ENCODE measurements around the gene THADA. TPM values are rescaled to one million over a fixed set of nuclear protein-coding genes. Genes with fewer than 3 reads are reported as not detected.

The THADA gene
- total and polyA plus RNA-seq, 2 donors (not counting 1 experiment from before 2014, with no cell fraction given): 9.2 to 36.2 TPM

DNA sequence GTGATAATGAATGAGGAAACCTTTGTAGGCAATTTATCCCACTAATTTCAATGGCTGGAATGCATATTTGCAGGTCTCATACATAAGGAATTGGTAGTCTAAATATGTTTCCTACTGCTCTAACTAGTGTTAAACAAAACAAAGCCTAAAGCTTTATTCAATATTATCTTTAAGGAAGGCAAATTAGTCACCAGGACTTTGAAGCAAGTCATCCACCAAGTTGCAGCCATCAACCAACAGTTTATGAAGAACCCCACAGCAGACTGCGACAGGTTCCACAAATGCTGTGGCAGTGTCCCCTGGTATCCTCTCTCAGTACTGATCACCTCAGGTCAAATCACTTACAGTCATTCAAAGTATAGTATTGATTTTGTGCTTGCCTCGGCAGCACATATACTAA is 187.9 kb downstream of the THADA start:
- DNase-seq (ENCODE audit: low read depth in 2 of 2): peak in 1 of 2 donors; percentile 41
- Histone ChIP-seq H4K20me1 (ENCODE audit: control insufficient read depth, extremely low read depth, insufficient read depth, low read length) (no peaks in the 10 kb centered on the region), H3K27ac (ENCODE audit: insufficient read depth, low read length) (no peak overlapping the region), H3K4me1 (ENCODE audit: control insufficient read depth, extremely low read depth, insufficient read depth, low read length) (peaks cover 5% of the 10 kb centered on the region), H3K4me3 (replicated peaks in 1 of 4; ENCODE audit: control extremely low read depth in 1 of 4, insufficient read depth in 1 of 4, low read depth in 3 of 4, low read length in 4 of 4) (no peak overlapping the region), H3K36me3 (ENCODE audit: control insufficient read depth, insufficient read depth, low read length) (no peaks in the 10 kb centered on the region), H3K9me3 (ENCODE audit: control insufficient read depth, insufficient read depth, low read depth, low read length) (no peaks in the 10 kb centered on the region), H2AFZ (ENCODE audit: low read length) (no peak overlapping the region), H3K79me2 (ENCODE audit: control insufficient read depth, insufficient read depth, low read length) (no peaks in the 10 kb centered on the region), H3K27me3 (ENCODE audit: control insufficient read depth, insufficient read depth, low read length) (no peaks in the 10 kb centered on the region), H3K4me2 (ENCODE audit: extremely low read depth, insufficient read depth, low read length) (no peak overlapping the region), H3K9ac (ENCODE audit: insufficient read depth, low read length) (no peak overlapping the region)
- TF ChIP-seq EZH2 (IDR thresholded peaks at IDR 0.05; ENCODE audit: low read length, missing control alignments): no peak
- TF ChIP-seq, protein P1, sequence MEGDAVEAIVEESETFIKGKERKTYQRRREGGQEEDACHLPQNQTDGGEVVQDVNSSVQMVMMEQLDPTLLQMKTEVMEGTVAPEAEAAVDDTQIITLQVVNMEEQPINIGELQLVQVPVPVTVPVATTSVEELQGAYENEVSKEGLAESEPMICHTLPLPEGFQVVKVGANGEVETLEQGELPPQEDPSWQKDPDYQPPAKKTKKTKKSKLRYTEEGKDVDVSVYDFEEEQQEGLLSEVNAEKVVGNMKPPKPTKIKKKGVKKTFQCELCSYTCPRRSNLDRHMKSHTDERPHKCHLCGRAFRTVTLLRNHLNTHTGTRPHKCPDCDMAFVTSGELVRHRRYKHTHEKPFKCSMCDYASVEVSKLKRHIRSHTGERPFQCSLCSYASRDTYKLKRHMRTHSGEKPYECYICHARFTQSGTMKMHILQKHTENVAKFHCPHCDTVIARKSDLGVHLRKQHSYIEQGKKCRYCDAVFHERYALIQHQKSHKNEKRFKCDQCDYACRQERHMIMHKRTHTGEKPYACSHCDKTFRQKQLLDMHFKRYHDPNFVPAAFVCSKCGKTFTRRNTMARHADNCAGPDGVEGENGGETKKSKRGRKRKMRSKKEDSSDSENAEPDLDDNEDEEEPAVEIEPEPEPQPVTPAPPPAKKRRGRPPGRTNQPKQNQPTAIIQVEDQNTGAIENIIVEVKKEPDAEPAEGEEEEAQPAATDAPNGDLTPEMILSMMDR (conservative IDR thresholded peaks at IDR 0.05 in 1 of 2, IDR thresholded peaks at IDR 0.05 in 1 of 2; ENCODE audit: low read depth in 1 of 2, low read length in 2 of 2): no peak

DNA sequence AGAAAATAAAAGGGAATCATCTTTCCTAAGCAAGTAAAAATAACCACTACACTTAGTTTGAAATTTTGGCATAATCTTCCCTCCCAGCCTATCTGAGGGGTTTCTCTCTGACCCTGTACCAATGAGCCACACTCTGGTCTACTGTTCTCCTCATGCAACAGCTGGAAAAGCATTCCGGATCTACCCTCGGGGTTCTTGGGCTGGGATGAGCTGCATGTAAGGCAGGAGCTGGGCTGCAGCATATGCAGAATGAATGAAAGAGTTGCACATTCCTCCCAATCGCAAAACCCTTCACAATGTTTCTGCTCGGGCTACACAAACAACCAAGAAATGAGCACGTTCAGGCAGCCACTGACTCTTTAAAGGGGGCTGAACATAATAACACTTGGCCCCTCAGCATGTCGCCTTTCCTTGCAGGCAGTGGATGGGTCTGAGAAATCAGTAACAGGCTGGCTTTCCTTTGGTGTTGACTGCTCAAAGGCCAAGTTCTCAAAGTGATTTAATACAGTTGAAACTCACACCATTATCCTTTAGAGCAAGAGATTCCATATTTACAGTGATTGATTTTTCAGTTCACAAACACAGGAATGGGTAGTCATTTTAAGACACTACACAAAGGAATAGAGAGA is 189.1 kb downstream of the THADA start:
- no peaks in the 10 kb centered on the region for H4K20me1 ChIP-seq (ENCODE audit: control insufficient read depth, extremely low read depth, insufficient read depth, low read length)
- H3K9me3 ChIP-seq (ENCODE audit: control insufficient read depth, insufficient read depth, low read depth, low read length): no peaks in the 10 kb centered on the region
- no peak for DNase-seq (ENCODE audit: low read depth in 2 of 2)
- H3K4me2 ChIP-seq (ENCODE audit: extremely low read depth, insufficient read depth, low read length): no peak overlapping the region
- no peaks in the 10 kb centered on the region for H3K79me2 ChIP-seq (ENCODE audit: control insufficient read depth, insufficient read depth, low read length)
- no peak overlapping the region for H3K9ac ChIP-seq (ENCODE audit: insufficient read depth, low read length)
- no peak for TF ChIP-seq EZH2 (IDR thresholded peaks at IDR 0.05; ENCODE audit: low read length, missing control alignments)
- TF ChIP-seq, protein P1 (conservative IDR thresholded peaks at IDR 0.05 in 1 of 2, IDR thresholded peaks at IDR 0.05 in 1 of 2; ENCODE audit: low read depth in 1 of 2, low read length in 2 of 2): no peak
- H3K36me3 ChIP-seq (ENCODE audit: control insufficient read depth, insufficient read depth, low read length): no peaks in the 10 kb centered on the region
- no peak overlapping the region for H2AFZ ChIP-seq (ENCODE audit: low read length)
- H3K4me3 ChIP-seq (replicated peaks in 1 of 4; ENCODE audit: control extremely low read depth in 1 of 4, insufficient read depth in 1 of 4, low read depth in 3 of 4, low read length in 4 of 4): no peak overlapping the region
- H3K27me3 ChIP-seq (ENCODE audit: control insufficient read depth, insufficient read depth, low read length): no peaks in the 10 kb centered on the region
- H3K27ac ChIP-seq (ENCODE audit: insufficient read depth, low read length): no peak overlapping the region
- peaks cover 2% of the 10 kb centered on the region for H3K4me1 ChIP-seq (ENCODE audit: control insufficient read depth, extremely low read depth, insufficient read depth, low read length)

DNA sequence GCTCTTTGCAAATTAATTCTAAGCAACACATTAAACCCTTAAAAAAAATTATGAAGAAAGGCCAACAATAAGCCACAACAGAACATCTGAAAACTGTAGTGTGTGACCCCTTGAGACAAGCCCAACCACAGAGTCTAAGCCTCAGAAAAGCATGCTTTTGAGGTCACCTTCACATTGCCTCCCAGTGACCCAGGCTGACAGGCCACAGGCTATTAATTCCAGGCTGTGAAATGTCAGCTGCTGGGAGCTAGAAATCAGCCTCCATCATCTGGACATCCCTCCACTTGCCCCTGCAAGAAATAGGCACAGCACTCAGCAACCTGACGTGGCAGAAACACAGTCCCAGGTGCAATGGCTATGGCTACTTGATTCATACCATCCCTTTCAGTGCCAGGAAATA is 190.0 kb downstream of the THADA start:
- Histone ChIP-seq H3K9me3 (ENCODE audit: control insufficient read depth, insufficient read depth, low read depth, low read length) (no peaks in the 10 kb centered on the region), H3K36me3 (ENCODE audit: control insufficient read depth, insufficient read depth, low read length) (no peaks in the 10 kb centered on the region), H3K9ac (ENCODE audit: insufficient read depth, low read length) (no peak overlapping the region), H2AFZ (ENCODE audit: low read length) (no peak overlapping the region), H3K4me2 (ENCODE audit: extremely low read depth, insufficient read depth, low read length) (no peak overlapping the region), H3K27ac (ENCODE audit: insufficient read depth, low read length) (no peak overlapping the region), H3K4me3 (replicated peaks in 1 of 4; ENCODE audit: control extremely low read depth in 1 of 4, insufficient read depth in 1 of 4, low read depth in 3 of 4, low read length in 4 of 4) (no peak overlapping the region), H3K4me1 (ENCODE audit: control insufficient read depth, extremely low read depth, insufficient read depth, low read length) (peaks cover 2% of the 10 kb centered on the region), H3K79me2 (ENCODE audit: control insufficient read depth, insufficient read depth, low read length) (no peaks in the 10 kb centered on the region), H3K27me3 (ENCODE audit: control insufficient read depth, insufficient read depth, low read length) (no peaks in the 10 kb centered on the region), H4K20me1 (ENCODE audit: control insufficient read depth, extremely low read depth, insufficient read depth, low read length) (no peaks in the 10 kb centered on the region)
- DNase-seq (ENCODE audit: low read depth in 2 of 2): peak; percentile 23 to 29
- TF ChIP-seq EZH2 (IDR thresholded peaks at IDR 0.05; ENCODE audit: low read length, missing control alignments): no peak
- TF ChIP-seq, protein P1 (conservative IDR thresholded peaks at IDR 0.05 in 1 of 2, IDR thresholded peaks at IDR 0.05 in 1 of 2; ENCODE audit: low read depth in 1 of 2, low read length in 2 of 2): no peak
